ENCODE measurements around the gene SGPL1.
"Not testable (repeated sequence)": the region's sequence is repeated elsewhere in the genome, so short reads cannot be mapped to it uniquely, and the experiment has no call there.

The SGPL1 gene, protein sequence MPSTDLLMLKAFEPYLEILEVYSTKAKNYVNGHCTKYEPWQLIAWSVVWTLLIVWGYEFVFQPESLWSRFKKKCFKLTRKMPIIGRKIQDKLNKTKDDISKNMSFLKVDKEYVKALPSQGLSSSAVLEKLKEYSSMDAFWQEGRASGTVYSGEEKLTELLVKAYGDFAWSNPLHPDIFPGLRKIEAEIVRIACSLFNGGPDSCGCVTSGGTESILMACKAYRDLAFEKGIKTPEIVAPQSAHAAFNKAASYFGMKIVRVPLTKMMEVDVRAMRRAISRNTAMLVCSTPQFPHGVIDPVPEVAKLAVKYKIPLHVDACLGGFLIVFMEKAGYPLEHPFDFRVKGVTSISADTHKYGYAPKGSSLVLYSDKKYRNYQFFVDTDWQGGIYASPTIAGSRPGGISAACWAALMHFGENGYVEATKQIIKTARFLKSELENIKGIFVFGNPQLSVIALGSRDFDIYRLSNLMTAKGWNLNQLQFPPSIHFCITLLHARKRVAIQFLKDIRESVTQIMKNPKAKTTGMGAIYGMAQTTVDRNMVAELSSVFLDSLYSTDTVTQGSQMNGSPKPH

DNA sequence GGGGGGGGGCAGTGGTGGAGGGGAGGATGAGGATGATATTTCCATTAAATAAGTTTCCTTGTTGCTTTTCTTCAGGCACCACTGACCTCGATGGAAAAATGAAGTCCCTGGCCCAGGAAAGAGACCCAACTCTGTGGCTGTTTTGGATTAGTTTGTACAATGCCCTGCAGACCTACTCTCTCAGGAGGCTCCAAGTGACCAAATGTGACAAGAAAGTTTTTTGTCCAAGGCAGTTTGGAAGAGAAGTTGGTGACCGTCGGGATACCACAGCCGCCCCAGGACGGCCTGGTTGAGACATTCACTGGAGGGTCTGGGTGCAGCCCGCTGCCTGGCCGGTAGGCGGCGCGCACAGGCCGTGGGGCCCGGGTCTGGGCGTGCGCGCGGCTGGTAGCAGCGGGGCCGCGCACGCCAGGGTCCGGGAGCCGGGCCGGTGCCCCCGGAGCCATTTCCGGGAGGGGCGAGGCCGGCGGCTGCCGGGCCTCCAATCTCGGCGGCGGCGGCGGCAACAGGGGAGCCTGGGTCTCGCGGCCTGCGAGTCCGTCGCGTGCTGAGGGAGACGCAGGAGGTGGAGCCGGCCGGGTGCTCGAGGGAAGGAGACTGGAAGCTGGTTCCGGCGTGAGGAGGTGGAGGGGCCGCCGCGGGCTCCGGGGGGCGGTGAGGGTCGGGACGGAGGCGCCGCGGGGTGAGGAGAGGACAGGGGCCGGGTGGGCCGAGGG lies at the start of gene SGPL1:
Gene SGPL1, plus strand, starts transcription at position 445 of the 716 bp plus-strand sequence. CDS start 906 bp downstream, outside the sequence.
- no peak for DNase-seq (ENCODE audit: low read depth)

DNA sequence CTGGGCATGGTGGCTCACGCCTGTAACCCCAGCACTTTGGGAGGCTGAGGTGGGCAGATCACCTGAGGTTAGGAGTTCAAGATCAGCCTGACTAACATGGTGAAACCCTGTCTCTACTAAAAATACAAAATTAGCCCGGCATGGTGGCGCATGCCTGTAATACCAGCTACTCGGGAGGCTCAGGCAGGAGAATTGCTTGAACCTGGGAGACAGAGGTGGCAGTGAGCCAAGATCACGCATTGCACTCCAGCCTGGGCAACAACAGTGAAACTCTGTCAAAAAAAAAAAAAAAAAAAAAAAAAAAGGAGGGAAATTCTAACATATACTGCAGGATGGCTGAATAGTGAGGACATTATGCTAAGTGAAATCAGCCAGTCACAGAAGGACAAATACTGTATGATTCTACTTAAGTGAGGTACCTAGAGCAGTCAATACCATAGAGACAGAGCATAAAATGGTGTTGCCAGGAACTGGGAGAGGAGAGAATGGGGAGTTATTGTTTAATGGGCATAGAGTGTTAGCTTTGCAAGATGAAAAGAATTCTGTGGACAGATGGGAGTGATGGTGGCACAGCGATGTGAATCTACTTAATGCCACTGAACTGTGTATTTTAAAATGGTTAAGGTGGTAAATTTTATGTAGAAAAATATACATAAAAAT lies 47.6 kb upstream of the SGPL1 start:
- not testable (repeated sequence) for DNase-seq (ENCODE audit: low read depth)

DNA sequence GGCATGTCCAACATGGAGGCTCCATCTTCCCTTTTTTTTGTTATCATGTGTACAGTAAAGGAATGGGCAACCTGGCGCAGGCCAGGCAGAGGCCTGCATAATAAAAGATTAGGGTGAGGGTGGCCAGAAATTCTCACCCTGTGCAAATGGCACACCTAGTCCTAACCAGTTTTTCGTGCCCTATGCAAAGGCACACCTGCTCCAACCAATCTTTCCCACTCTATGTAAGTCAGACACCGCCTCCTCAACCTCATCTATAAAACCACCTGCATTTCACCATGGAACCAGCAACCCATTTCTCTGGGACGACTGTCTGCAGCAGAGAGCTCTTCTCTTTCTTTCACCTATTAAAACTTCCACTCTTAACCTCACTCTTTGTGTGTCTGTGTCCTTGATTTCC lies 46.6 kb upstream of the SGPL1 start:
- DNase-seq (ENCODE audit: low read depth) = no peak

DNA sequence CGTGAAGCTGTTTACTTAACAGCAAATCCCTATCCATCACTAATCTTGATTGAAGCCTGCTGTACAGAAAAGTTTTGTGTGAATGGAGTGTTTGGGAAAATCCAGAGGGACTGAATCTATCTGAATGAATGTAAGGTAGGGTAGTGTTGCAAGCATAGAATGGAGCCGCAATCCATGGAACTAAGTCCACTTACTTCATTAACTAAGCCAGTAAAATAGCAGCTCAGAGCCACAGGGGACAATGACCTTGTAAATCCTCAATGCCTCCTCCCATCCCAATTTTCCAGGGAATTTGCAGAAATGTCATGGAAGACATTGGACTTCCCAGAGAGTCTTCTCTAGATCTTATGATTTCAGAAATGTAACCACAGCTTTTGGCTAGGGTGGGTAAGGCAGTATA lies 45.7 kb upstream of the SGPL1 start:
- DNase-seq (ENCODE audit: low read depth) = no peak

DNA sequence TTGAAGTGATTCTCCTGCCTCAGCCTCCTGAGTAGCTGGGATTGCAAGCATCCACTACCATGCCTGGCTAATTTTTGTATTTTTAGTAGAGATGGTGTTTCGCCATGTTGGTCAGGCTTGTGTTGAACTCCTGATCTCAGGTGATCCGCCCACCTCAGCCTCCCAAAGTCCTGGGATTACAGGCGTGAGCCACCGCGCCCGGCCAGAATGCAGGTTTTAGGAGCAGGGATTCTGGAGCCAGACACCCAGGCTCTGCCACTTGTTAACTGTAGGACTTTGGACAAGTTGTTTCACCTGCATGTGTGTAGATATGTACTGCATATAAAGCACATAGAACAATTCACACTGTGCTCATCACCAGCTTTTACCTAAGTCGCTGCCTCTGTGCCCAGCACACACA lies 45.2 kb upstream of the SGPL1 start:
- not testable (repeated sequence) for DNase-seq (ENCODE audit: low read depth)

DNA sequence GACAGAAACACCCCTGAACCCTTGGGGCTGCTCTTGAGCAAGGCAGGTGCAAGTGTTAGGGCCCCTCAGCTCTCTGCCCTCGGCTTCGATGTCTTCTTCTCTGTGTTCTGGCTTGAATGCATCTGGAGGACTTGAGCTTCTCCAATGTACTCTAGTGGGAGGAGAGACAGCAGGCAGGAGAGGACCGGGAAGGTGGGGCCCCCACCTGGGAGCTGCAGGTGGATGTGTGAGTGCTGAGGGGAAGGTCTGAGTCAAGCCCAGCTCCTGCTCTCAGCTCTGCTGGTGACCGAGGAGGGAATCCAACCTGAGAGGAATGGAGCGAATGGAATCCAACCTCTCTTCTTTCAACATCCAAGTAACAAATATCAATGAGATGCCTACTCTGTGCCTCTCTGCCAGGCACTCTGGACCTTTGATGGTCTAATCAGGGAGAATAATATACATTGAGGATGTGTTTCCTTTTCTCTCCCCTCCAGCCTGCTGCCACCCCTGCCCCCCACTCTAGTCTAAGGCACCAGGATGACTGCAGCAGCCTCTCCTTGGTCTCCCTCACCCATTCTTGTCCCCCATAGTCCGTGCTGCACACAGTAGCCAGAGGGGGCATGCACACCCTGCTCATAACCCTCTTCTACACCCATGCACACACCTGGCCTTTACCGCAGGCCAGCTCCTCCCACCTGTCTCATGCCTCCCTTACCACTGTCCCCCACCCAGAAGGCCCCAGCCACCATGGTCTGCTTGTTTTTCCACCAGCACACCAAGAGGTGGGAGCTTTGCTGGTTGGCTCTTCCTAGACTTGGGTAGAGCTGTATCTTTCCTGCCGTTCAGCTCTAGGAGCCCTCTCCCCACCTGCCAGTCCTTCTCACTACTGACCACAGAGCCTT lies 44.2 kb upstream of the SGPL1 start:
- no peak for DNase-seq (ENCODE audit: low read depth)

DNA sequence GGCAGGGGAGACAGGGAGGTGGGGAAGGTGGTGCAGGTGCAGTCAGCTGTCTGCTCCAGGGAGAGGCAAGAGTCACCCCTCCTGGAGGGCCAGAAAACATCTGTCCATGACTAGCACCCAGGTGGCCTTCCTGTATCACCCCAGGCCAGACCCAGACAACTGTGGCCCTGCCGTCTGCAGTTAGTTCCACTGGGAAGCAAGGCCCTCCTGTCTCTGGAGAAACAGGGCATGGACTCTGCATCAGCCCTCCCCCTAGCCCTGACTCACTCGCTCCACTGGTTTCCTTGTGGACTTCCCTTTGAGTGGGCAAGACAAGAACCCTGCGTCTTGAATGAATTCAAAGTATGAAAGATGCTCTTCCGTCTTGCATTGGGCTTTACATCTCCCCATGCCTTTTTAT lies 43.1 kb upstream of the SGPL1 start:
- DNase-seq (ENCODE audit: low read depth) = no peak

DNA sequence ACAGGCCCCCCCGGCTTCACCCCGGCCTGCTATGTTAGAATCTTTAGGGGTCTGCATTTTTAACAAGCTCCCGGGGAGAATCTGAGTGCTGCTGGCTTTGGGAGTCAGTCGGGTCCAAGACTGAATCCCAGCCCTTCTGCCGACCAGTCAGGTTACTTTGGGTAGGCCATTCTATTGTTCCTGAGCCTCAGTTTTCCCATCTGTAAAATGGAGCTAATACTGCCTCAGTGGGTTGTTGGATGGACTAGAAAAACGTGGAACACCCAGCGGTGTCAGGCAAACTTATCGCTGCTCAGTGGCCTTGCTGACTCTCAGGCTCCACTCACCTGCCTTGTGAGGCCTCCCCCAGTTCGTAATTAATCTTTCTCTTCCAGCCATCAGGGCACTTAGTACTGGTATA lies 42.3 kb upstream of the SGPL1 start:
- DNase-seq (ENCODE audit: low read depth) = no peak

DNA sequence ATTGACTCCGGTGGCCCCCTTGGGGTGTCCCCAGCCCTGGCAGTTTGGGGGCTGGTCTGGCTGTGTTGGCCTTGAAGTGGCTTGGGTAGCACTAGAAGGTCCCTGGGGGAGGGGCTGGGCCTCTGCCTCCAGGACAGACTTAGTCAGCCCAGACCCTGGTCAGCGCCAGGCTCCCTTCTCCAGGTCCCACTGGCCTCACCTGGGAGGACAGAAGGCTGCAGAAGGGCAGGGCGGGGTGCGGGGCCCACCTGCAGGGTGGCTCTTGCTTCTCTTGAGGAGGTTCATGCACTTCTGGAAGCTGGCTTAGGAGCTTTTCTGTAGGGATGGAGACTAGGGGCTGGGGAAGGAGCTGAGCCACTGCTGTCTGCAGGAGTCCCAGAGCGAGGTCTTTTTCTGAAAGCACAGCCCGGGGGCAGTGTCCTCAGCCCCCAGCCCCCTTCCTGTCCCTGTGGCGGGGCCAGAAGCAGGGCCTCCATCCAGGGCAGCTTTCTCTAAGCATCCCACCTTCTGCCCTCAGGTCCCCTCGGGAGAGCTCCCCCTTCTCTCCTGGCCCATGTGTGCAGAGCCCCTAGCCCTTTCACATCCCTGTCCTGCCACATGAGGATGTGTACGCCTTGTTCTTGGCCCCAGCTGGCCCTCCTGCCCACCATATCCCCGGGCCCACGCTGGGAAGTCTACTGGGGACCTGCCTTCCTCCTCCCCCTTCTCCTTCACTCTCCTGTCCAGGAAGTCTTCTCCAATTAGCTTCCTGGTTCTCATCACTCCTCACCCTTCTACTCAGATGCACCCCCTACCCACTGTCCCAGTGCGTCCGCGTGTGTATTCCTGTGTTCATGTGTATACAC lies 41.6 kb upstream of the SGPL1 start:
- no peak for DNase-seq (ENCODE audit: low read depth)

DNA sequence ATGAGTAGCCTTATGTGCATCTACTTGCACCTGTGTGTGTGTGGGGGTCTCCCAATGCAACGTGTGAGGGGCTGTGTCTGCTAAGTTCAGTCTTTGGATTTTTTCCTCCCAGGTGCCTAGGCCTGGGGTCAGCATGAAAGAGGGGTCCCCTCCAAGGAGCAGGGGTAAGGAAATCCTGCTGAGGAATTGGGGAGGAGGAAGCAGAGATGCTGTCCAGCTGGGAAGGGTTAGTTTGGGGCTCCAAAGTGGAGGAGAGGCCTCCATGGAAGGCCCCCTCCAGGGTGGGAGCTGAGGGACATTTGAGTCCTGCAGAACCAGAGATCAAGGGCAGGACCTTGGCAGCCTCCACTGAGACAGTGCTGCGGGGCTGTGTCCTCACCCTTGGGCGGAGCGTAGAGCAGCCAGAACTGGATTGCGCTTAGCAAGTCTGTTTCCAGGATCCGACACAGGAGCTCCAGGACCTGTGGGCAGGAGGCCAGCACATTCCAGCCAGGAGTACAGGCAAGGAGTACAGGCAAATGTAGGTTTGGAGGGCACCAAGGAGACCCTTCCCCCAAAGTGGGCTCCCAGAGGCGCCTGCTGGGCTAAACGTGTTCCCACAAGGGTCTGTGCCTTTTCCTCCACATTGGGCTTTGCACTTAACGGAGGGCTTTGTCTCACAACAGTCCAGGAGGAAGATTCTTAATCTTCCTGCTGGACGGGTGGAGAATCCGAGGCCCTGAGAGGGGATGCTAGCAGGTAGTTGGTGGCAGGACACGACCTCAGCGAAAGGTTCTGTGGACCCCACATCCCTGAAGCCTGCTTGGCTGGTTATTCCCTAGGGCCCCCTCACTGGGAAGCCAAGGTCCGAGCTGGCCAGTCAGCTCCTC lies 40.7 kb upstream of the SGPL1 start:
- DNase-seq (ENCODE audit: low read depth) = no peak

DNA sequence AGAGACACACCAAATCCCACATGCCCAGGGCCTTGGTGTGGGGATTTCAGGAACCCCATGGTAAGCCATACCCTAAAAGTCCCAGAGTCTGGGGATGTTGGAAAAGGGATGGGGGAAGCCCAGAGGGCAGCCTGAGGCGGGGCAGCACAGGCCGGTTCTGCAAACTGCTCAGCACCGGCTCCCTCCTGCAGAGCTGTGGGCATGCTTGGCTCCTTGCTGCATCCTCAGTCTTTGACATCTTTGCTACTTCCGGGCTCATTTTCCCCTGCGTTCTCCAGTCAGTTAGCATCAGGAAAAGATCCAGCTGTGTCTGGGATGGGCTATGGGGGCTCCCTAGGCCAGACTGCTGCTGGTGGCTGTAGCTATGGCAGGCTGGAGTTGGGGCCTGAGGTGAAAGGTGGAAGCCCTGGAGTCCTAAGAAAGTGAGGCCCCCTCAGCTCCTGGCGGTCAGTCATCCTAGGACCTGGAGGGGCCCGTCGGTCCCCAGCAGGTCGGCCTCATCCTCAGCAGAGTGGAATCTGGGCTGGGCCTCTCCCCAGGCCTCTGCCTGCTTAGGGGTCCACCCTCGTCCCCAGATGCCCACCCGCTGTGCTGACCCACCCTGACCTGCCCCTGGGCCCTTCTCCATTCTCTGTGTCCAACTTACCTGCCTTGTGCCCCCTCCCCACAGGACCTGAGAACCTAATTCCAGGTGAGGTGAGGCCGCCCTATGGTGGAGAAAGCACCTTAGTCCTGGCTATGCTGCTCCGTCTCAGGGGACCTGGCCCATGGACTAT lies 39.9 kb upstream of the SGPL1 start:
- no peak for DNase-seq (ENCODE audit: low read depth)

DNA sequence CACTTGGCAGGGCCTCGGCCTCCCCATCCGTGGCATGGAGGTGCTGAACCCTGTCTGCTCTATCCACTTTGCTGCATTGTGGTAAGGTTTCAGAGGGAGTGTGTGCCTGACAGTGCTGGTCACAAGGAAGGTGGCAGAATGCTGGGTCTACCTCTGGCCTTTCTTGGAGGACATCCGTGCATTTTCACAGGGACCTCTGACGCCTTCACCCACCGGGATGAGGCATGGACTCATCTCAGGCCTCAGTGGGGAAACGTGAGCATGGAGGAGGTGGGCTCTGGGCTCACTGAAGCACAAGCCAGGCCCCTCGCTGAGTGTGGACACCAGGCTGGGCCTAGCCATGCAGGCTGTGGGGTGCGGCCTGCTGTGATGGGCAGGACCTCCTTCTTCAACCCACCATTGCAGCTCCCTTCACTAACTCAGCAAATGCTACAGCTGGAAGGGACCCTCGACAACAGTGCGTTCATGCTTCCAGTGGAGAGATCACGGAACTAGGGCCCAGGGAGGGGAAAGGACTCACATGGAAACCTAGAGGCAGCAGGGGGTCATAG lies 39.2 kb upstream of the SGPL1 start:
- DNase-seq (ENCODE audit: low read depth) = no peak

DNA sequence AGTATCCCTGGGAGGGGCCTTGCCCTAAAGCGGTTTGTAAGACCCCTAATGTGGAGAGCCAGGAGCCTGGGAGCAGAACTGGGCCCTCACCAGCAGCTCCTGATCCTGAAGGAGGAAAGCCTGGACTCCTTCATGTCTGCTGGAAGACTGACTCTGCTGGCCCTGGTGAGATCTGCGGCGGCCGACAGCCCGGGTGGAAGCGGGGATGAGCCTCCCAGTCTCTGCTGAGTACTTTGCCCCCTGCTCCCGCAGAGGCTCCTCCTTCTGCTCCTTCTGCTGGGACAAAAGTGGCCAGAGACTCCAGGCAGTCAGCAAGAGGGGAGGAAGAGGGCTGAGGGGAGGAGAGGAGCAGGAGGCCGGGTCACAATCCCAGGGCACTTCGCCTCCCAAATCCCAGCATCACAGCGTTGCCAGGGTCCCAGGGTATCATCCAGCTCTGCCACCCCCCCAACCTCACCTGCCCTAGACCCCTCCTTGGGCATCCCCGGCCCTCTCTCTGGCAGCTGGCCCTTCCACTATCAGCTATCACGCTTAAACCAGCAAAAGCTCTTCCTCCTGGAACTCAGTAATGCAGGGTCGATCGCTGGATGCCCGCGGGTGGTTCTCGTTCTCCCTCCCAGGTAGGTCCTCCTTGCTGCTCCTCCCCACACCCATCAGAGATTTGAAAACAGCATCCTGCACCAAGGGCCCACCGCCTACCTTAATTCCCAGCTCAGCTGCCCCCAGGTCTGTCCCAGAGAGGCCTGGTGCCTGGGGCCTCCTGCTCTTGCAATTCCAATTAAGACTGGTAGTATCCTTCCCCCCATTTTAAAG lies 38.5 kb upstream of the SGPL1 start:
- no peak for DNase-seq (ENCODE audit: low read depth)

DNA sequence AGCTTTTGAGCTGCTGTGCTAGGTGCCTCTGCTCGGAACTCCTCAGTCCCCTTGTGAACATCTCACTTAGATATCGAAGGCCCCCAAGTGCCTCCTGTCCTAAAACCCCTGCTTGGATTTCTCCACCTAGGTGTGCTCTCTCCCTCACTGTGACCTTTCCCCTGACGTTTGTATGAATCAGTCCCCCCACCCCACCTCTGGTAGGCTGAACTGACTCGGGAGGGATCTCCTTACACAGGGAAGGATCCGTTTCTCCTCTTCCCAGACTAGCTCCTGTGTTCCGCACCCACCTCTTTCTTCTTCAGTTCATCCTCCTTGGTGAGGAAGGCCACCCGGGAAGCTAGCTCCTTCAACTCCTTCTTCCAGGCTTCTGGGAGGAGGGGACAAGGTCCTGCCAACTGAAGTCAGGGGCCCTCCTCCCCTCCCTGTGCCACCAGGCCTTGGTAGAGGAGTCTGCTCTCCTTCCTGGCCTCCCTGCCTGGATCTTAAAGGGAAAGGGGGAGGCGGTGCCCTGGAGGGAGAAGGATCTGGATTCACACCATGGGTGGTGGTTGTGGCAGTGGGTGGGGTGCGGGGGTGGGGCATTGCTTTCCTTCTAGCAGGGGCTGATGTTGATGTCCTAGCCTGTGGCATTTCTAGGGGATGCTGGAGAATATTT lies 37.4 kb upstream of the SGPL1 start:
- DNase-seq (ENCODE audit: low read depth) = no peak

DNA sequence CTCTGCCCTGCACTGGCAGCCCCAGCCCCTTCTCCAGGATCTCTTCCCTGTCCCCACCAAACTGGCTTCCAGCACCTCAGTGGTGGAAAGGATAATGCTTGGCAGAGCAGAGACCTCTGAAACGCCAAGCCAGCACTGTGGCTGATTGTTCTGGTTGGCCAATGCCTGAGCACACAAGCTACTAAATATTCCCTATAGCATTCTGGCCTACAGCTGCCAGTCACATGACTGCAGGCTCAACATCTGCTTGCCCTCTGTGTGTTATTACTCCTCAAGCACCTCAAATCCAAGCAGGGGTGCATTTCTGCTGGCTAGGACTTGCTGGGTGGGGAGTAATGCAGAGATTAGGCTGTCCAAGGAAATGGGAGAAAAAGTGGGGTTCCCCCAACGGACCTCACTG lies 36.7 kb upstream of the SGPL1 start:
- DNase-seq (ENCODE audit: low read depth) = no peak

DNA sequence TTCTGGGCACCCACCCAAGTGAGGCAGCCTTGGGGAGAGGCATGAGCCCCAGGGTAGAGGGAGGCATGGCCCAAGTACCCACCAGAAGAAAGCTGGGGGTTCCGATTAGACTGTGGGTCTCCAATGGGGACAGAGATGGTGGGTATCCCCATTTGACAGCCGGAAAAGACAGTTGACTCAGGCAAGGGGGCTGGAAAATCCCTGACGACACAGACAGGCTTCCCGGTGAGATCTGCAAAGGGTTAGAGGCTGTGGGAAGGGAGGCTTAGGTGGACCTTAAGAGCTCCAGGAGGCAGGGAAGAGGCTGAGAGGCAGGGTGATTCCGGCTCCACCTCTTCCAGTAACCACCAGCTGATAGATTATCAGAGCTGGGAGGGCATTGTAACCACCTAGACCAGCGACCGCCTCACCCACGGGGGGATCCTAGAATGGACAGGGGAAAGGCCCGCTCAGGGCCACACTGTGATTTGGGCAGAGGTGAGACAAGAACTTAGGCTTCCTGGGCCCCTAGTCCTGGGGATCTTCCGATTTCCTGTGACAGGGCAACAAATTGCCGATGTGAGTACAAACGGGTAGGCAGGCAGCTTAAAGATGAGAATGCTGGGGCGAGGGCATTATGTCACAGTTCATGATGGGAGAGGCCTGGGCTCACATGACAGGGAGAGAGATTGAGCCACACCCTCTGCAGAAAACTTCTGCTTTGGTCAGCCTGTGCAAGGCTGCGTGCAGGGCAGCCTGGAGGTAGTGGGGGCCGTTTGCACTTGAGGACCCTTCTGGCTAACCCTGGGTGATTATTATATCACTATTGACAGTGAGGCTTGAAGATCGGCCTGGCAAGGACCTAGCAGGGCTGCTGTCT lies 36.0 kb upstream of the SGPL1 start:
- DNase-seq (ENCODE audit: low read depth) = no peak
